ENCODE results near the gene MYO7B.

DNA sequence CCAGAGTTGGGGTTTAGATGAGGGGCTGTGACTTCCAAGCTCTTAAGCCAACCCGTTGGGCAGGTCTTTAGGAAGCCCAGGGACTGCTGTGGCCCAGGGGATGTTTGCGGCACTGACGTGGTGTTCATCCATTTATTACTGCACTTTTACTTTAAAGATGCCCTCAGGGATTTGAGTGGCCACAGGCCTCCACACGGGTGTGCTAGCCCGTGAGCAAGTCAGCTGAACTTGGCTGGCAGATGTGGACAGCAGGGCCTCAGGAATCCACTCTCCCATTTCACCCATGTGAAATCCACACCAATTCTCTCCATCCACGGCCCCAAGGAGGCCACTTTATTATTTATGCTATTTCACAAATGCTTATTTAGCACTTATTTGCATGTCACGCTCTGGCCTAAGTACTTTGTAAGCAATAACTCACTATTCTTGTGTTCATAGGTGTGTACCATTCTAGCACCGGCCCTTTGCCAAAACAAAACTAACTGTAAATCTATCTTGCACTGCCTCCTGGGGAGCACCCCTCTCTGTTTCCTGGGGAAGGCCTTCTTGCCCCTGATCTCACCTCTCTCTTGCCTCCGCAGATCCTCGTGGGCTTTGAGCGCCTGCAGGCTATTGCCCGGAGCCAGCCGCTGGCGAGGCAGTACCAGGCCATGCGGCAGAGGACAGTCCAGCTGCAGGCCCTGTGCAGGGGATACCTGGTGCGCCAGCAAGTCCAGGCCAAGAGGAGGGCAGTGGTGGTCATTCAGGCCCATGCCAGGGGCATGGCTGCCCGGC is 71.3 kb downstream of the MYO7B start:
- TF ChIP-seq, protein P1, sequence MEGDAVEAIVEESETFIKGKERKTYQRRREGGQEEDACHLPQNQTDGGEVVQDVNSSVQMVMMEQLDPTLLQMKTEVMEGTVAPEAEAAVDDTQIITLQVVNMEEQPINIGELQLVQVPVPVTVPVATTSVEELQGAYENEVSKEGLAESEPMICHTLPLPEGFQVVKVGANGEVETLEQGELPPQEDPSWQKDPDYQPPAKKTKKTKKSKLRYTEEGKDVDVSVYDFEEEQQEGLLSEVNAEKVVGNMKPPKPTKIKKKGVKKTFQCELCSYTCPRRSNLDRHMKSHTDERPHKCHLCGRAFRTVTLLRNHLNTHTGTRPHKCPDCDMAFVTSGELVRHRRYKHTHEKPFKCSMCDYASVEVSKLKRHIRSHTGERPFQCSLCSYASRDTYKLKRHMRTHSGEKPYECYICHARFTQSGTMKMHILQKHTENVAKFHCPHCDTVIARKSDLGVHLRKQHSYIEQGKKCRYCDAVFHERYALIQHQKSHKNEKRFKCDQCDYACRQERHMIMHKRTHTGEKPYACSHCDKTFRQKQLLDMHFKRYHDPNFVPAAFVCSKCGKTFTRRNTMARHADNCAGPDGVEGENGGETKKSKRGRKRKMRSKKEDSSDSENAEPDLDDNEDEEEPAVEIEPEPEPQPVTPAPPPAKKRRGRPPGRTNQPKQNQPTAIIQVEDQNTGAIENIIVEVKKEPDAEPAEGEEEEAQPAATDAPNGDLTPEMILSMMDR (IDR thresholded peaks at IDR 0.05; ENCODE audit: borderline replicate concordance, extremely low read depth, low read length, poor library complexity, severe bottlenecking) = no peak
- TF ChIP-seq EZH2 (IDR thresholded peaks at IDR 0.05; ENCODE audit: borderline replicate concordance, low read depth, low read length, severe bottlenecking) = no peak
